B cell (primary cell): Measurements from ENCODE around the gene CHRNA4. TPM values are rescaled to one million over a fixed set of nuclear protein-coding genes. Genes with fewer than 3 reads are reported as not detected.

Source experiments
- ATAC-seq: fragments of 200-7000 bp; cut with Tn5 transposase; one replicate; pipeline ENCODE4 v1.10.0; 2021; ENCODE audit warnings: low read depth, mild to moderate bottlenecking, moderate number of reproducible peaks, moderate library complexity
- CTCF ChIA-PET: fragments of 350-600 bp; sonication (Branson Sonifier 250); formaldehyde crosslinking; loops from one replicate; lab custom pipeline; 2021; ENCODE audit warnings: antibody characterized with exemption, inconsistent platforms; lab: Charles Lee
- POLR2A ChIA-PET: fragments of 350-600 bp; sonication (Branson Sonifier 250); formaldehyde crosslinking; loops from one replicate; lab custom pipeline; 2021; ENCODE audit warnings: antibody characterized with exemption; lab: Charles Lee
- DNase-seq: peaks from one replicate; pipeline ENCODE4 v3.0.0; 2013
- H2AFZ ChIP-seq: 2 replicates; pipeline ENCODE4 v1.6.1; 2012; ENCODE audit warnings: mild to moderate bottlenecking, low read depth, low read length; ENCODE audit not compliant: insufficient read depth, poor library complexity, severe bottlenecking
- H3K27ac ChIP-seq, 2 donors: 1 replicate in 1 of 2; 2 replicates in 1 of 2; pipeline ENCODE4 v1.5.1; 2012 to 2013; ENCODE audit warnings: low read length in 2 of 2, mild to moderate bottlenecking in 2 of 2, moderate library complexity in 1 of 2
- H3K27me3 ChIP-seq, 4 experiments: fragments of 200-600 bp in 1 of 4; sonication (generic) in 1 of 4; replicated peaks in 1 of 4; 1 replicate in 2 of 4; 2 replicates in 2 of 4; pipeline versions ENCODE4 v1.6.1 to v1.7.0; 2013 to 2016; ENCODE audit warnings: low read length in 3 of 4, mild to moderate bottlenecking in 2 of 4, mixed read lengths in 1 of 4, moderate library complexity in 1 of 4; ENCODE audit not compliant: insufficient read depth in 4 of 4, control insufficient read depth in 3 of 4; ENCODE audit errors: control extremely low read depth in 1 of 4
- H3K36me3 ChIP-seq, 2 experiments: replicated peaks in 1 of 2; 1 replicate in 1 of 2; 2 replicates in 1 of 2; pipeline versions ENCODE4 v1.6.1 to v1.7.1; 2013; ENCODE audit warnings: low read length in 1 of 2; ENCODE audit not compliant: insufficient read depth in 2 of 2, control insufficient read depth in 1 of 2; ENCODE audit errors: control extremely low read depth in 1 of 2, extremely low read depth in 1 of 2
- H3K4me1 ChIP-seq, 2 donors: fragments of 200-600 bp in 1 of 2; sonication (generic) in 1 of 2; 1 replicate in 1 of 2; 2 replicates in 1 of 2; pipeline versions ENCODE4 v1.5.1 to v1.6.1; 2013 to 2017; ENCODE audit warnings: low read length in 2 of 2; ENCODE audit not compliant: control insufficient read depth in 2 of 2, insufficient read depth in 2 of 2
- H3K4me2 ChIP-seq: replicated peaks from 2 replicates; pipeline ENCODE3; 2012; ENCODE audit warnings: mild to moderate bottlenecking, low read depth, low read length; ENCODE audit not compliant: poor library complexity, severe bottlenecking
- H3K4me3 ChIP-seq, 5 experiments: fragments of 200-600 bp in 1 of 5; sonication (generic) in 1 of 5; 1 replicate in 3 of 5; 2 replicates in 2 of 5; pipeline versions ENCODE4 v1.5.1 to v1.7.0; 2011 to 2016; ENCODE audit warnings: low read length in 4 of 5, mild to moderate bottlenecking in 4 of 5, low read depth in 2 of 5, control low read depth in 1 of 5, moderate library complexity in 1 of 5; ENCODE audit not compliant: insufficient read depth in 1 of 5; ENCODE audit errors: control extremely low read depth in 1 of 5, extremely low read depth in 1 of 5
- H3K79me2 ChIP-seq: fragments of 200-600 bp; sonication (generic); one replicate; pipeline ENCODE4 v1.6.0; 2016; ENCODE audit warnings: low read length; ENCODE audit not compliant: control insufficient read depth, insufficient read depth
- H3K9ac ChIP-seq: fragments of 200-600 bp; sonication (generic); 2 replicates; pipeline ENCODE4 v1.6.1; 2017; ENCODE audit warnings: mild to moderate bottlenecking, low read length, moderate library complexity
- H3K9me3 ChIP-seq, 3 donors: one replicate each; pipeline versions ENCODE4 v1.6.1 to v1.7.1; 2013; ENCODE audit warnings: low read length in 2 of 3; ENCODE audit not compliant: control insufficient read depth in 2 of 3, insufficient read depth in 1 of 3; ENCODE audit errors: control extremely low read depth in 1 of 3
- H4K20me1 ChIP-seq: 2 replicates; pipeline ENCODE4 v1.6.0; 2012; ENCODE audit warnings: mild to moderate bottlenecking, low read length; ENCODE audit not compliant: insufficient read depth, control insufficient read depth, poor library complexity, severe bottlenecking
- H3K27ac Mint-ChIP-seq: one replicate; pipeline ENCODE4 v1.8.0; 2021; ENCODE audit warnings: mixed read lengths
- H3K27me3 Mint-ChIP-seq: one replicate; pipeline ENCODE4 v1.8.0; 2021; ENCODE audit warnings: mixed read lengths
- H3K4me1 Mint-ChIP-seq: one replicate; pipeline ENCODE4 v1.8.0; 2021; ENCODE audit warnings: mixed read lengths
- H3K4me3 Mint-ChIP-seq: one replicate; pipeline ENCODE4 v1.8.0; 2021; ENCODE audit warnings: mixed read lengths
- H3K9me3 Mint-ChIP-seq: one replicate; pipeline ENCODE4 v1.8.0; 2022; ENCODE audit warnings: mixed read lengths; ENCODE audit not compliant: insufficient read depth
- EZH2 ChIP-seq: IDR thresholded peaks from 2 replicates; pipeline ENCODE4 v1.6.1; 2012; ENCODE audit warnings: borderline replicate concordance, low read depth, mild to moderate bottlenecking, moderate library complexity, low read length; ENCODE audit not compliant: insufficient read depth, poor library complexity, severe bottlenecking
- WGBS: methylation state at CpG from one replicate; pipeline ENCODE4 v1.1.5; 2013; ENCODE audit warnings: missing lambda C conversion rate; ENCODE audit not compliant: insufficient coverage; 5-methylcytosine and 5-hydroxymethylcytosine counted together
- intact Hi-C: fragments of 100-400 bp; cut with micrococcal nuclease; formaldehyde crosslinking; loops from one replicate; pipeline ENCODE4 v1.10.0; 2022
- polyA plus RNA-seq: library from polyadenylated mRNA; depleted of rRNA; stranded (reverse); fragments of >200 nt; gene quantifications from 2 replicates; pipeline ENCODE4 v1.2.3, GENCODE V29; 2012
- total RNA-seq, 2 donors: library from RNA; stranded (reverse); fragments of 120-200 nt in 1 of 2; gene quantifications; 1 replicate in 1 of 2; 2 replicates in 1 of 2; pipeline versions ENCODE4 v1.2.3 to v1.2.4, GENCODE V29; 2013 to 2022
- TF ChIP-seq, protein P1 (sequence below): fragments of 200-600 bp; IDR thresholded peaks from one replicate; pipeline ENCODE4 v1.8.0; 2022; ENCODE audit warnings: antibody characterized with exemption, mild to moderate bottlenecking

CHRNA4 gene
- total and polyA plus RNA-seq, 2 donors (not counting 1 experiment from before 2014, with no cell fraction given), result not detected

- H3K27me3 Mint-ChIP-seq, result peaks cover 17% of the 10 kb centered on the region
- no peaks in the 10 kb centered on the region for H3K79me2 ChIP-seq
- H3K27me3 ChIP-seq, result peaks cover 0 to 45% (median 7%) of the 10 kb centered on the region in 4 experiments
- peaks cover 4% of the 10 kb centered on the region for H3K4me1 Mint-ChIP-seq
- no peak overlapping the region for H3K27ac Mint-ChIP-seq
- H3K9me3 ChIP-seq, result peaks cover 0 to 19% (median 0%) of the 10 kb centered on the region in 3 donors
- no peak overlapping the region for H3K4me2 ChIP-seq
- ATAC-seq (no peak), DNase-seq (no peak)
- 71% methylated on average over 16 of the region's 16 CpGs for WGBS
- H2AFZ ChIP-seq, result no peak overlapping the region
- ChIA-PET CTCF (no interaction called here), POLR2A (no interaction called here)
- H3K4me1 ChIP-seq, result peaks cover 0 to 9% of the 10 kb centered on the region in 2 donors
- H3K9ac ChIP-seq, result no peak overlapping the region
- intact Hi-C loops, result no loop called here
- H3K9me3 Mint-ChIP-seq, result no peaks in the 10 kb centered on the region
- no peaks in the 10 kb centered on the region for H4K20me1 ChIP-seq
- H3K4me3 ChIP-seq, result no peak overlapping the region
- TF ChIP-seq EZH2, result no peak
- TF ChIP-seq, protein P1, sequence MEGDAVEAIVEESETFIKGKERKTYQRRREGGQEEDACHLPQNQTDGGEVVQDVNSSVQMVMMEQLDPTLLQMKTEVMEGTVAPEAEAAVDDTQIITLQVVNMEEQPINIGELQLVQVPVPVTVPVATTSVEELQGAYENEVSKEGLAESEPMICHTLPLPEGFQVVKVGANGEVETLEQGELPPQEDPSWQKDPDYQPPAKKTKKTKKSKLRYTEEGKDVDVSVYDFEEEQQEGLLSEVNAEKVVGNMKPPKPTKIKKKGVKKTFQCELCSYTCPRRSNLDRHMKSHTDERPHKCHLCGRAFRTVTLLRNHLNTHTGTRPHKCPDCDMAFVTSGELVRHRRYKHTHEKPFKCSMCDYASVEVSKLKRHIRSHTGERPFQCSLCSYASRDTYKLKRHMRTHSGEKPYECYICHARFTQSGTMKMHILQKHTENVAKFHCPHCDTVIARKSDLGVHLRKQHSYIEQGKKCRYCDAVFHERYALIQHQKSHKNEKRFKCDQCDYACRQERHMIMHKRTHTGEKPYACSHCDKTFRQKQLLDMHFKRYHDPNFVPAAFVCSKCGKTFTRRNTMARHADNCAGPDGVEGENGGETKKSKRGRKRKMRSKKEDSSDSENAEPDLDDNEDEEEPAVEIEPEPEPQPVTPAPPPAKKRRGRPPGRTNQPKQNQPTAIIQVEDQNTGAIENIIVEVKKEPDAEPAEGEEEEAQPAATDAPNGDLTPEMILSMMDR, result no peak
- H3K36me3 ChIP-seq, result no peaks in the 10 kb centered on the region
- no peak overlapping the region for H3K27ac ChIP-seq
- no peak overlapping the region for H3K4me3 Mint-ChIP-seq
These were observed 1.4 kb upstream of the CHRNA4 start for GRCh38 chr20:63362436-63363009.

DNA sequence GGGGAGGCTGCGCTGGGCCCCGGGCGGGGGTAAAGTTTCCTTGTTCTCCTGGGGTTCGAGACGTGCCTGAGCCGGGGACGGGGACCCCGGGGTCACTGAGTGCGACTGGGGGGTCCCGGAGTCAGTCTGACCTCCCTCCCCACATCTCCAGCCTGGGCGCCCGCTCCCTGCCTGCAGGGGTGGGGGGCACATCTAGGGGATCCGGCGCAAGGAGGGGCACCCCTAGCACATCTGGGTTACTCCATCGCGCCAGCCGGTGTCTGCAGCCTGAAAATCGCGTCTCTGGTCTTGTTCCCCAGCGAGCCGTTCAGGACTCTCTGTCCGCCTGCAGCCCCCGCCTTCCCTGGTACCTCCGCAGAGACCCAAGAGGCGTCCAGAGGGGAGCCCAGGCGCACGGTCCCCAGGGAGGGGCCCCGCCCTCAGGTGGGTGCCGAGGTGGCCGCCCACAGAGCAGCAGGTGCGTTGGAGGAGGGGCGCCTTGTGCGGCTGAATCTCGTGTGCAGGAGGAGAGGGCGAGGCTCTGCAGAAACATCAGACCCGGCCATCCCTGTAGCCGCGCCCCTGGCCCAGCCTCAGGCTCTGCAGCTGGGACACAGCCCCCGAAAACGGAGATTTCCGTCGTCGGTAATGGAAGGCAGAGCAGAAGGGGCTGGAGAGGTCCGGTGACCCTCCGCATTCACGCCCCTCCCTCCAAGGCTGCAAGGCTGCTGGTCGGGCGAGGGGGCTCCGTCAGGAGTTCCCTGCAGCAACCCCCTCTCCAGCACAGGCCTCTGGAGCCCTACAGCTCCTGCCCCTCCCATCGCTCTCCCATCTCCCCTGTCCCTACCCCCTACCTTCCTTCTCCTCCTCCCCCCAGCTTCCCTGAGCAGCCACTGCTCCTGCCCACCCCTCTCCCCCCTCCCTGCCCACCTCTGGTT, 628 bp upstream of the CHRNA4 start:
- H3K9ac ChIP-seq, result no peak overlapping the region
- no peak for ATAC-seq
- Mint-ChIP-seq H3K27ac (no peak overlapping the region), H3K9me3 (no peaks in the 10 kb centered on the region), H3K4me1 (peaks cover 4% of the 10 kb centered on the region), H3K27me3 (peaks cover 17% of the 10 kb centered on the region), H3K4me3 (no peak overlapping the region)
- no peaks in the 10 kb centered on the region for H3K79me2 ChIP-seq
- peaks cover 0 to 19% (median 0%) of the 10 kb centered on the region in 3 donors for H3K9me3 ChIP-seq
- POLR2A ChIA-PET, result no interaction called here
- peaks cover 0 to 45% (median 7%) of the 10 kb centered on the region in 4 experiments for H3K27me3 ChIP-seq
- no peak for DNase-seq
- no peak overlapping the region for H2AFZ ChIP-seq
- H3K4me1 ChIP-seq, result peaks cover 0 to 9% of the 10 kb centered on the region in 2 donors
- no peak overlapping the region for H3K4me3 ChIP-seq
- WGBS, result 9% methylated on average over 44 of the region's 50 CpGs
- TF ChIP-seq, protein P1, result no peak
- no peak for TF ChIP-seq EZH2
- no peaks in the 10 kb centered on the region for H3K36me3 ChIP-seq
- no peaks in the 10 kb centered on the region for H4K20me1 ChIP-seq
- intact Hi-C loops, result no loop called here
- H3K4me2 ChIP-seq, result no peak overlapping the region
- CTCF ChIA-PET, result no interaction called here
- no peak overlapping the region for H3K27ac ChIP-seq
